Liver (tissue), 9 donors: ENCODE measurements around the gene ACTN2. TPM values are rescaled to one million over a fixed set of nuclear protein-coding genes. Genes with fewer than 3 reads are reported as not detected.
A peak's percentile ranks its signal among the peaks of the same experiment; 100 is the strongest.

Experiments
- DNase-seq: peaks from one replicate; pipeline ENCODE4 v3.0.0-alpha.2; 2017; ENCODE audit warnings: low spot score
- H3K27ac ChIP-seq, 2 donors: one replicate each; pipeline ENCODE4 v1.7.0; 2013; ENCODE audit warnings: inconsistent platforms in 2 of 2, low read length in 2 of 2, control low read depth in 1 of 2, low read depth in 1 of 2, mild to moderate bottlenecking in 1 of 2
- H3K27me3 ChIP-seq, 4 donors: one replicate each; pipeline versions ENCODE4 v1.6.1 to v1.7.0; 2013; ENCODE audit warnings: low read length in 3 of 4, inconsistent platforms in 1 of 4, mild to moderate bottlenecking in 1 of 4, moderate library complexity in 1 of 4; ENCODE audit not compliant: control insufficient read depth in 4 of 4, insufficient read depth in 4 of 4
- H3K36me3 ChIP-seq, 4 donors: one replicate each; pipeline versions ENCODE4 v1.6.1 to v1.7.0; 2013; ENCODE audit warnings: low read length in 3 of 4, mild to moderate bottlenecking in 3 of 4, low read depth in 1 of 4, moderate library complexity in 1 of 4; ENCODE audit not compliant: control insufficient read depth in 4 of 4, insufficient read depth in 3 of 4
- H3K4me1 ChIP-seq, 4 donors: one replicate each; pipeline versions ENCODE4 v1.6.1 to v1.7.0; 2013; ENCODE audit warnings: low read length in 3 of 4, mild to moderate bottlenecking in 3 of 4, moderate library complexity in 1 of 4; ENCODE audit not compliant: control insufficient read depth in 4 of 4, insufficient read depth in 4 of 4
- H3K4me3 ChIP-seq, 3 donors: one replicate each; pipeline versions ENCODE4 v1.6.1 to v1.7.0; 2013; ENCODE audit warnings: low read length in 3 of 3, control low read depth in 1 of 3, low read depth in 1 of 3, mild to moderate bottlenecking in 1 of 3
- H3K9ac ChIP-seq, 2 donors: one replicate each; pipeline ENCODE4 v1.7.0; 2013; ENCODE audit warnings: low read length in 2 of 2, mild to moderate bottlenecking in 2 of 2, moderate library complexity in 2 of 2, control low read depth in 1 of 2, low read depth in 1 of 2
- H3K9me3 ChIP-seq, 4 donors: one replicate each; pipeline versions ENCODE4 v1.6.1 to v1.7.0; 2013; ENCODE audit warnings: low read length in 3 of 4; ENCODE audit not compliant: control insufficient read depth in 4 of 4
- ATF3 ChIP-seq: IDR thresholded peaks from 2 replicates; pipeline ENCODE4 v1.6.1; 2016; ENCODE audit warnings: antibody characterized with exemption
- CTCF ChIP-seq: fragments of 150-350 bp; IDR thresholded peaks from 2 replicates; pipeline ENCODE4 v1.5.1; 2017; ENCODE audit warnings: improper control_type of control experiment, low read depth, low read length; ENCODE audit not compliant: missing input control
- FOXA1 ChIP-seq: IDR thresholded peaks from 2 replicates; pipeline ENCODE4 v1.6.1; 2016; ENCODE audit warnings: antibody characterized with exemption
- JUND ChIP-seq, 2 donors: IDR thresholded peaks; 2 replicates each; pipeline ENCODE4 v1.6.1; 2016; ENCODE audit warnings: antibody characterized with exemption in 2 of 2
- NR2F2 ChIP-seq: IDR thresholded peaks from 2 replicates; pipeline ENCODE4 v1.6.1; 2016; ENCODE audit warnings: antibody characterized with exemption
- RAD21 ChIP-seq, 2 donors: IDR thresholded peaks; 2 replicates each; pipeline ENCODE4 v1.6.1; 2016; ENCODE audit warnings: antibody characterized with exemption in 2 of 2, mild to moderate bottlenecking in 2 of 2
- REST ChIP-seq: IDR thresholded peaks from 2 replicates; pipeline ENCODE4 v1.6.1; 2016; ENCODE audit warnings: antibody characterized with exemption, mild to moderate bottlenecking
- SP1 ChIP-seq: IDR thresholded peaks from 2 replicates; pipeline ENCODE4 v1.6.1; 2018; ENCODE audit warnings: antibody characterized with exemption, mild to moderate bottlenecking
- TAF1 ChIP-seq: conservative IDR thresholded peaks from 2 replicates; pipeline ENCODE4 v1.6.1; 2016; ENCODE audit warnings: antibody characterized with exemption, mild to moderate bottlenecking
- YY1 ChIP-seq: IDR thresholded peaks from 2 replicates; pipeline ENCODE4 v1.6.1; 2016; ENCODE audit warnings: antibody characterized with exemption, mild to moderate bottlenecking
- WGBS: extraction: QIAGEN DNeasy Blood & Tissue Kit; methylation state at CpG from one replicate; pipeline ENCODE4 v1.1.7; 2013; 5-methylcytosine and 5-hydroxymethylcytosine counted together
- polyA plus RNA-seq, 2 donors: library from polyadenylated mRNA; stranded (reverse) in 1 of 2; unstranded in 1 of 2; fragments of 200-250 nt in 1 of 2; fragments of >200 nt in 1 of 2; fragmentation: Nextera tagmentation in 1 of 2; extraction: Ambion mirVana in 1 of 2; gene quantifications; one replicate each; pipeline versions ENCODE4 v1.2.1 to v1.2.3, GENCODE V29; 2013 to 2015
- total RNA-seq, 2 donors: library from RNA; depleted of rRNA; stranded (reverse); fragments of >200 nt; gene quantifications; one replicate each; pipeline ENCODE4 v1.2.3, GENCODE V29; 2014
- donor health status: healthy.
- donor health status: healthy.
- donor health status: healthy.
- donor health status: healthy.
- donor health status: healthy.

Gene ACTN2
- total and polyA plus RNA-seq, 4 donors: 0.08 to 0.81 (median 0.15) TPM

- no peak overlapping the region for H3K4me3 ChIP-seq
- no peaks in the 10 kb centered on the region for H3K9me3 ChIP-seq
- H3K27me3 ChIP-seq: no peaks in the 10 kb centered on the region
- H3K36me3 ChIP-seq: no peaks in the 10 kb centered on the region
- H3K4me1 ChIP-seq: peaks cover 3 to 18% (median 12%) of the 10 kb centered on the region in 4 donors
- 42% methylated on average over 3 of the region's 3 CpGs for WGBS
- TF ChIP-seq YY1 (no peak), RAD21 (IDR thresholded peaks at IDR 0.05) (peak; percentile 80 to 85), CTCF (peak; percentile 58), ATF3 (no peak)
- H3K27ac ChIP-seq: no peak overlapping the region
- H3K9ac ChIP-seq: no peak overlapping the region
- DNase-seq: no peak
Observed at GRCh38 chr1:236759252-236759859, 73.1 kb downstream of the ACTN2 start.

- WGBS: 64% methylated on average over 6 of the region's 6 CpGs
- TF ChIP-seq NR2F2 (no peak), JUND (IDR thresholded peaks at IDR 0.05) (no peak), REST (no peak), RAD21 (IDR thresholded peaks at IDR 0.05) (no peak), YY1 (no peak), CTCF (no peak), SP1 (no peak), TAF1 (no peak), FOXA1 (no peak)
- Histone ChIP-seq H3K9ac (no peak overlapping the region), H3K27ac (no peak overlapping the region), H3K4me3 (no peak overlapping the region), H3K4me1 (peaks cover 3 to 18% (median 12%) of the 10 kb centered on the region in 4 donors), H3K27me3 (no peaks in the 10 kb centered on the region), H3K9me3 (no peaks in the 10 kb centered on the region), H3K36me3 (no peaks in the 10 kb centered on the region)
- DNase-seq: no peak
Observed at GRCh38 chr1:236760480-236760879, 74.2 kb downstream of the ACTN2 start.
